Mucosa of descending colon (tissue), 3 donors: ENCODE data around the gene AMPD3. TPM values are rescaled to one million over a fixed set of nuclear protein-coding genes. Genes with fewer than 3 reads are reported as not detected.

Experiments used
- ATAC-seq: fragments of 200-7000 bp; cut with Tn5 transposase; one replicate; pipeline ENCODE4 v1.9.1; 2020; ENCODE audit warnings: mild to moderate bottlenecking, moderate library complexity
- DNase-seq, 3 donors: peaks; one replicate each; pipeline ENCODE4 v3.0.0-alpha.2; 2020
- H3K36me3 ChIP-seq: fragments of 200-600 bp; one replicate; pipeline ENCODE4 v1.8.0; 2021; ENCODE audit warnings: low read depth, mild to moderate bottlenecking
- H3K4me1 ChIP-seq: fragments of 200-600 bp; one replicate; pipeline ENCODE4 v1.8.0; 2021; ENCODE audit warnings: low read depth, mild to moderate bottlenecking
- H3K4me3 ChIP-seq: fragments of 200-600 bp; one replicate; pipeline ENCODE4 v1.8.0; 2021; ENCODE audit warnings: mild to moderate bottlenecking
- H3K9me3 ChIP-seq: fragments of 200-600 bp; one replicate; pipeline ENCODE4 v1.8.0; 2021; ENCODE audit warnings: mild to moderate bottlenecking
- CTCF ChIP-seq: fragments of 200-600 bp; IDR thresholded peaks from one replicate; pipeline ENCODE4 v1.8.0; 2022; ENCODE audit warnings: antibody characterized with exemption, mild to moderate bottlenecking
- intact Hi-C, 2 donors: fragments of 100-400 bp; cut with DNase I in 1 of 2; cut with micrococcal nuclease in 1 of 2; formaldehyde crosslinking; loops; one replicate each; pipeline versions ENCODE4 v1.11.0 to v1.11.1; 2022; cut with DNase I, micrococcal nuclease
- total RNA-seq, 3 donors: library from RNA; stranded (reverse); fragmentation: NEBNext Ultra II Directional in 2 of 3; extraction: Animal tissue kit (Norgen Biotek cat#: 25700) in 2 of 3; gene quantifications; one replicate each; pipeline versions ENCODE4 v1.2.1 to v1.2.4, GENCODE V29; 2021 to 2023
- donor health status: DM: no; HTN: no; CAD: no; lungs with moderate emphysema.
- donor health status: DM: no; HTN: no; CAD: no.
- donor health status: DM: no; HTN: yes; CAD: no.

Gene AMPD3
- total RNA-seq, 3 donors from 2014 or later: 7.2 to 16.2 (median 10.6) TPM

- ATAC-seq (no peak), DNase-seq (no peak)
- Histone ChIP-seq H3K4me3 (no peak overlapping the region), H3K4me1 (peaks cover 3% of the 10 kb centered on the region), H3K36me3 (no peaks in the 10 kb centered on the region), H3K9me3 (no peaks in the 10 kb centered on the region)
- TF ChIP-seq CTCF: no peak
- intact Hi-C loops: no loop called here
Measured at GRCh38 chr11:10477690-10478046, 22.6 kb downstream of the AMPD3 start.

DNA sequence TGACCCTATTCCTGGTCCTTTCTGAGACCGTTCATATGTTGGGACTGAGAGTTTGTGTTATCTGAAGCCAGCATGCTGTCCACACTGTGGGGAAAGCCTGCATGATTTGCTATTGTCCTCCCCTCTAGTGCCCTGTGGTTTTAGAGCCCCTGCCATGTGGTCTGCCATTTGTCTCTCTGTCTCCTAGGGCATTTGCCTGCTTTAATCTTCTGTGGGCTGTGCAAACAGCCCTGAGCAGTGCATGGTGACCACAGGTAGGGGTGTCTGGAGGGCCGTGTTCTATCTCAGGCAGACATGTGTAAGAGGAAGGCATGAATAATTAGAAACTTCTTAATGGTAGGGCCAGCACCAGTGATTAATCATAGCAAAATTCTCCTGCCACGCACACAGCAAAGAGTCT, 23.0 kb downstream of the AMPD3 start:
- Histone ChIP-seq H3K36me3 (no peaks in the 10 kb centered on the region), H3K9me3 (no peaks in the 10 kb centered on the region), H3K4me3 (no peak overlapping the region), H3K4me1 (peaks cover 3% of the 10 kb centered on the region)
- no peak for TF ChIP-seq CTCF
- DNase-seq (no peak), ATAC-seq (no peak)
- intact Hi-C loops: no loop called here

DNA sequence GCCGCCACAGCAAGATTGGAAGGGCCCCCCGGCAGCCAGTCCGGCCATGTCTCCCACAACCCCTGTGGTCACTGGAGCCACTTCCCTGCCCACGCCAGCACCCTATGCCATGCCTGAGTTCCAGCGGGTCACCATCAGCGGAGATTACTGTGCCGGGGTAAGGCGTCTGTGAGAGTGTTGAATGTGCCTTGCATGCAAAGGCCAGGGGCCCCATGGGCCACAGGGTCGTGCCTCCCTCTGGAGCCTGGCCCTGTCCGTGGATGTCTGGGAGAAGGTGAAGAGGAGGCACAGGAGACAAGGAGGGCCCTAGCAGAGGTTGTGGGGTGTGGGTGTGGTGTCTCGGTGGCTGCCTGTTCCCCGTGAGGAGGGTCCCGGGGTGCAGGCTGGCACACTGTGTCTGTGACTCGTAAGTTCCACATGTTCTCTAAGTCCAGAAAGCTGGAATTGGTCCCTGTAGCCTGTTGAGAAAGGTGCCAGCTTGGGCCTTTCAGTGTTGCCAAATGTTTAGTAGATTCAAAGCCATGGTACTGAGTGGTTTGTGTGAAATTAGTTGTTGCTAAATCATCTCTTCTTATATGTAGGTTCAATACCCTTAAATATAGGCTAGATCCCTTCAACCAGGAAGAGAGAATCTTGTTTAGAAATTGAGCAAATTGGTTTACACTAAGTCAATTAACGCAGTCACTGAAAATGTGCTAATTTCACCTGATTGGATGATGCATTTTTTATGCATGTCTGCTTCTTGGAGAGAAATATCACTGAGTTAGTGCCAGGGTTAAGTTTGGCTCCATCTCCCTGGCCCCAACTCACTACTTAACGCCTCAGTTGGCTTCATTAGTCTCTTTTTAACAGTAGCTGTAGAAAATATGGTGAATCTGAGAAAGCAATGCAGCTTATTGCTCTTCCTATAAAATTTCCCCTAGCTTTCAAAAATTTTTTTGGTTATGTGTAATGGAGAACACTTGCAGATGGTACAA, 23.8 kb downstream of the AMPD3 start:
- no peaks in the 10 kb centered on the region for H3K9me3 ChIP-seq
- ATAC-seq (no peak), DNase-seq (no peak)
- intact Hi-C loops: no loop called here
- no peak for TF ChIP-seq CTCF
- H3K4me3 ChIP-seq: no peak overlapping the region
- no peaks in the 10 kb centered on the region for H3K36me3 ChIP-seq
- peaks cover 3% of the 10 kb centered on the region for H3K4me1 ChIP-seq

GRCh38 chr11:10480026-10480425, 25.0 kb downstream of the AMPD3 start:
- no peaks in the 10 kb centered on the region for H3K36me3 ChIP-seq
- intact Hi-C loops: no loop called here
- H3K4me1 ChIP-seq: peaks cover 3% of the 10 kb centered on the region
- H3K4me3 ChIP-seq: no peak overlapping the region
- no peaks in the 10 kb centered on the region for H3K9me3 ChIP-seq
- no peak for DNase-seq
- TF ChIP-seq CTCF: no peak
- ATAC-seq: no peak

GRCh38 chr11:10480760-10481159, 25.7 kb downstream of the AMPD3 start:
- TF ChIP-seq CTCF: no peak
- intact Hi-C loops: no loop called here
- Histone ChIP-seq H3K9me3 (no peaks in the 10 kb centered on the region), H3K36me3 (no peaks in the 10 kb centered on the region), H3K4me1 (peaks cover 3% of the 10 kb centered on the region), H3K4me3 (no peak overlapping the region)
- ATAC-seq: no peak
- DNase-seq: no peak
